ENCODE measurements around the gene RRP1B. TPM values are rescaled to one million over a fixed set of nuclear protein-coding genes. Genes with fewer than 3 reads are reported as not detected.
A peak's percentile ranks its signal among the peaks of the same experiment; 100 is the strongest.
"Not testable (repeated sequence)": the region's sequence is repeated elsewhere in the genome, so short reads cannot be mapped to it uniquely, and the experiment has no call there.

RRP1B gene
- total RNA-seq, 2 donors from 2014 or later: 30.3 to 30.6 TPM

GRCh38 chr21:43646550-43647260, 12.7 kb upstream of the RRP1B start:
- Mint-ChIP-seq H3K27ac (no peak overlapping the region), H3K4me1 (peaks cover 8% of the 10 kb centered on the region), H3K36me3 (ENCODE audit: low read depth) (no peaks in the 10 kb centered on the region), H3K4me3 (no peak overlapping the region), H3K27me3 (peaks cover 29% of the 10 kb centered on the region)
- peak; percentile 66 to 77 (median 75) for DNase-seq
- H3K9me3 ChIP-seq (ENCODE audit: control insufficient read depth, low read length, poor library complexity, severe bottlenecking): no peaks in the 10 kb centered on the region
- ATAC-seq: peak; percentile 100

GRCh38 chr21:43648171-43648570, 11.2 kb upstream of the RRP1B start:
- H3K4me1 Mint-ChIP-seq: peaks cover 8% of the 10 kb centered on the region
- H3K9me3 ChIP-seq (ENCODE audit: control insufficient read depth, low read length, poor library complexity, severe bottlenecking): no peaks in the 10 kb centered on the region
- peaks cover 32% of the 10 kb centered on the region for H3K27me3 Mint-ChIP-seq
- ATAC-seq (no peak), DNase-seq (no peak)
- no peak overlapping the region for H3K4me3 Mint-ChIP-seq
- H3K27ac Mint-ChIP-seq: no peak overlapping the region
- no peaks in the 10 kb centered on the region for H3K36me3 Mint-ChIP-seq (ENCODE audit: low read depth)

GRCh38 chr21:43651926-43652325, 7.4 kb upstream of the RRP1B start:
- not testable (repeated sequence) for H3K36me3 Mint-ChIP-seq (ENCODE audit: low read depth); H3K4me3 Mint-ChIP-seq; H3K27ac Mint-ChIP-seq; DNase-seq; H3K4me1 Mint-ChIP-seq; ATAC-seq; H3K9me3 ChIP-seq (ENCODE audit: control insufficient read depth, low read length, poor library complexity, severe bottlenecking)
- H3K27me3 Mint-ChIP-seq: peaks cover 18% of the 10 kb centered on the region

- peaks cover 18% of the 10 kb centered on the region for H3K27me3 Mint-ChIP-seq
- no peaks in the 10 kb centered on the region for H3K9me3 ChIP-seq (ENCODE audit: control insufficient read depth, low read length, poor library complexity, severe bottlenecking)
- DNase-seq: no peak
- ATAC-seq: no peak
- H3K36me3 Mint-ChIP-seq (ENCODE audit: low read depth): no peaks in the 10 kb centered on the region
- no peak overlapping the region for H3K27ac Mint-ChIP-seq
- H3K4me3 Mint-ChIP-seq: no peak overlapping the region
- H3K4me1 Mint-ChIP-seq: peaks cover 2% of the 10 kb centered on the region
Measured at GRCh38 chr21:43652616-43653015, 6.7 kb upstream of the RRP1B start.

GRCh38 chr21:43653626-43654025, 5.7 kb upstream of the RRP1B start:
- DNase-seq: no peak
- Mint-ChIP-seq H3K4me3 (no peak overlapping the region), H3K27me3 (peaks cover 12% of the 10 kb centered on the region), H3K4me1 (peaks cover 2% of the 10 kb centered on the region), H3K36me3 (ENCODE audit: low read depth) (no peaks in the 10 kb centered on the region), H3K27ac (no peak overlapping the region)
- ATAC-seq: no peak
- no peaks in the 10 kb centered on the region for H3K9me3 ChIP-seq (ENCODE audit: control insufficient read depth, low read length, poor library complexity, severe bottlenecking)

GRCh38 chr21:43654806-43655489, 4.4 kb upstream of the RRP1B start:
- H3K36me3 Mint-ChIP-seq (ENCODE audit: low read depth): no peaks in the 10 kb centered on the region
- H3K4me3 Mint-ChIP-seq: no peak overlapping the region
- H3K27me3 Mint-ChIP-seq: peaks cover 11% of the 10 kb centered on the region
- H3K27ac Mint-ChIP-seq: no peak overlapping the region
- no peaks in the 10 kb centered on the region for H3K9me3 ChIP-seq (ENCODE audit: control insufficient read depth, low read length, poor library complexity, severe bottlenecking)
- DNase-seq (no peak), ATAC-seq (no peak)
- peaks cover 4% of the 10 kb centered on the region for H3K4me1 Mint-ChIP-seq

GRCh38 chr21:43657355-43658087, 1.8 kb upstream of the RRP1B start:
- peaks cover 2% of the 10 kb centered on the region for H3K36me3 Mint-ChIP-seq (ENCODE audit: low read depth)
- H3K9me3 ChIP-seq (ENCODE audit: control insufficient read depth, low read length, poor library complexity, severe bottlenecking): no peaks in the 10 kb centered on the region
- no peak for ATAC-seq
- H3K4me1 Mint-ChIP-seq: peaks cover 17% of the 10 kb centered on the region
- no peak overlapping the region for H3K4me3 Mint-ChIP-seq
- peak overlapping the region; percentile 66 for H3K27ac Mint-ChIP-seq
- no peak for DNase-seq
- H3K27me3 Mint-ChIP-seq: no peaks in the 10 kb centered on the region

- no peaks in the 10 kb centered on the region for H3K27me3 Mint-ChIP-seq
- peaks cover 2% of the 10 kb centered on the region for H3K36me3 Mint-ChIP-seq (ENCODE audit: low read depth)
- ATAC-seq (no peak), DNase-seq (no peak)
- no peak overlapping the region for H3K27ac Mint-ChIP-seq
- H3K9me3 ChIP-seq (ENCODE audit: control insufficient read depth, low read length, poor library complexity, severe bottlenecking): no peaks in the 10 kb centered on the region
- peaks cover 22% of the 10 kb centered on the region for H3K4me1 Mint-ChIP-seq
- H3K4me3 Mint-ChIP-seq: no peak overlapping the region
Measured at GRCh38 chr21:43658088-43658741, 1.1 kb upstream of the RRP1B start.

- DNase-seq: no peak
- H3K4me3 Mint-ChIP-seq: peak overlapping the region; percentile 95
- peak overlapping the region; percentile 94 for H3K27ac Mint-ChIP-seq
- no peaks in the 10 kb centered on the region for H3K9me3 ChIP-seq (ENCODE audit: control insufficient read depth, low read length, poor library complexity, severe bottlenecking)
- no peak for ATAC-seq
- peaks cover 2% of the 10 kb centered on the region for H3K36me3 Mint-ChIP-seq (ENCODE audit: low read depth)
- no peaks in the 10 kb centered on the region for H3K27me3 Mint-ChIP-seq
- H3K4me1 Mint-ChIP-seq: peaks cover 22% of the 10 kb centered on the region
Measured at GRCh38 chr21:43658769-43659135, 608 bp upstream of the RRP1B start.

- no peak for DNase-seq
- no peak for ATAC-seq
- Mint-ChIP-seq H3K27me3 (no peaks in the 10 kb centered on the region), H3K4me1 (peaks cover 32% of the 10 kb centered on the region), H3K27ac (peak overlapping the region; percentile 94), H3K36me3 (ENCODE audit: low read depth) (peaks cover 8% of the 10 kb centered on the region), H3K4me3 (no peak overlapping the region)
- no peaks in the 10 kb centered on the region for H3K9me3 ChIP-seq (ENCODE audit: control insufficient read depth, low read length, poor library complexity, severe bottlenecking)
Measured at GRCh38 chr21:43662286-43662685, 2.9 kb downstream of the RRP1B start.

- Mint-ChIP-seq H3K4me1 (peaks cover 34% of the 10 kb centered on the region), H3K27ac (peak overlapping the region; percentile 94), H3K27me3 (no peaks in the 10 kb centered on the region), H3K36me3 (ENCODE audit: low read depth) (peaks cover 8% of the 10 kb centered on the region), H3K4me3 (peak overlapping the region; percentile 52)
- no peak for ATAC-seq
- no peak for DNase-seq
- no peaks in the 10 kb centered on the region for H3K9me3 ChIP-seq (ENCODE audit: control insufficient read depth, low read length, poor library complexity, severe bottlenecking)
Measured at GRCh38 chr21:43663033-43663432, 3.7 kb downstream of the RRP1B start.

- no peak overlapping the region for H3K4me3 Mint-ChIP-seq
Measured at GRCh38 chr21:43664358-43664757, 5.0 kb downstream of the RRP1B start.

GRCh38 chr21:43665879-43666278, 6.5 kb downstream of the RRP1B start:
- ATAC-seq (no peak), DNase-seq (no peak)
- Mint-ChIP-seq H3K36me3 (ENCODE audit: low read depth) (peaks cover 8% of the 10 kb centered on the region), H3K27ac (no peak overlapping the region), H3K27me3 (no peaks in the 10 kb centered on the region), H3K4me1 (peaks cover 27% of the 10 kb centered on the region), H3K4me3 (no peak overlapping the region)
- H3K9me3 ChIP-seq (ENCODE audit: control insufficient read depth, low read length, poor library complexity, severe bottlenecking): no peaks in the 10 kb centered on the region

More at GRCh38 chr21:43664358-43664757, 5.0 kb downstream of the RRP1B start:
- no peaks in the 10 kb centered on the region for H3K27me3 Mint-ChIP-seq
- peak overlapping the region; percentile 39 for H3K27ac Mint-ChIP-seq
- H3K36me3 Mint-ChIP-seq (ENCODE audit: low read depth): peaks cover 8% of the 10 kb centered on the region
- DNase-seq: no peak
- peaks cover 37% of the 10 kb centered on the region for H3K4me1 Mint-ChIP-seq
- no peaks in the 10 kb centered on the region for H3K9me3 ChIP-seq (ENCODE audit: control insufficient read depth, low read length, poor library complexity, severe bottlenecking)
- no peak for ATAC-seq

Data from T-helper 17 cell (primary cell).